GM12878 (cell line): Measurements from ENCODE around the gene NAA25. TPM values are rescaled to one million over a fixed set of nuclear protein-coding genes. Genes with fewer than 3 reads are reported as not detected.

Source experiments
- ATAC-seq: fragments of 200-7000 bp; cut with Tn5 transposase; 3 replicates; pipeline ENCODE4 v1.9.1; 2020; ENCODE audit warnings: mild to moderate bottlenecking, moderate library complexity
- BruUV-seq: library from RNA; stranded (reverse); fragments of 400-500 nt; replicated peaks from 2 replicates; lab custom pipeline; 2021; lab: Mats Ljungman, UMichigan
- CTCF ChIA-PET: fragments of 300-600 bp; sonication (Branson Sonifier 250); formaldehyde crosslinking; extraction: SDS; loops from one replicate; lab custom pipeline; 2021; ENCODE audit warnings: inconsistent platforms; lab: Yijun Ruan, JAX
- POLR2A ChIA-PET: fragments of 350-600 bp; formaldehyde crosslinking; extraction: SDS; loops from one replicate; lab custom pipeline; 2021; ENCODE audit warnings: inconsistent platforms; lab: Charles Lee
- RAD21 ChIA-PET: fragments of 300-600 bp; sonication (Branson Sonifier 250); formaldehyde crosslinking; loops from one replicate; lab custom pipeline; 2023; ENCODE audit warnings: antibody characterized with exemption; ENCODE audit not compliant: unreplicated experiment; lab: Charles Lee
- SMC1A ChIA-PET: fragments of 300-600 bp; sonication (Branson Sonifier 250); formaldehyde crosslinking; loops from one replicate; lab custom pipeline; 2023; ENCODE audit not compliant: unreplicated experiment, uncharacterized antibody; lab: Charles Lee
- DNase-seq: peaks from one replicate; pipeline ENCODE4 v3.0.0-alpha.2; 2011; ENCODE audit warnings: low read depth, low spot score
- FAIRE-seq: peaks from 3 replicates; lab custom pipeline; 2011; peaks lifted over from hg19 to GRCh38; lab: Jason Lieb, UNC
- H2AFZ ChIP-seq: 2 replicates; pipeline ENCODE4 v1.6.0; 2011; ENCODE audit warnings: low read depth, low read length, control low read depth; ENCODE audit not compliant: control insufficient read depth
- H3K27ac ChIP-seq: 2 replicates; pipeline ENCODE4 v1.5.1; 2011; ENCODE audit warnings: control low read depth; ENCODE audit not compliant: control insufficient read depth, insufficient read depth
- H3K27me3 ChIP-seq, 2 experiments: replicated peaks in 1 of 2; 2 replicates each; pipeline versions ENCODE4 v1.6.0 to v1.6.1; 2011; ENCODE audit warnings: low read length in 1 of 2; ENCODE audit not compliant: control insufficient read depth in 2 of 2, insufficient read depth in 2 of 2
- H3K36me3 ChIP-seq, 2 experiments: 2 replicates each; pipeline ENCODE4 v1.5.1; 2011; ENCODE audit warnings: low read length in 1 of 2; ENCODE audit not compliant: control insufficient read depth in 2 of 2, insufficient read depth in 2 of 2
- H3K4me1 ChIP-seq: 2 replicates; pipeline ENCODE4 v1.6.1; 2011; ENCODE audit warnings: mild to moderate bottlenecking, low read length, moderate library complexity, mixed read lengths; ENCODE audit not compliant: control insufficient read depth, insufficient read depth
- H3K4me2 ChIP-seq: 2 replicates; pipeline ENCODE4 v1.6.0; 2011; ENCODE audit warnings: control low read depth; ENCODE audit not compliant: control insufficient read depth, insufficient read depth
- H3K4me3 ChIP-seq: fragments of 200-600 bp; sonication (generic); 2 replicates; pipeline ENCODE4 v1.5.1; 2016
- H3K79me2 ChIP-seq: 2 replicates; pipeline ENCODE4 v1.6.0; 2011; ENCODE audit warnings: low read length; ENCODE audit not compliant: control insufficient read depth, insufficient read depth
- H3K9ac ChIP-seq: 2 replicates; pipeline ENCODE4 v1.8.0; 2011; ENCODE audit warnings: low read length, control low read depth, mixed read lengths; ENCODE audit not compliant: control insufficient read depth, insufficient read depth
- H3K9me3 ChIP-seq: replicated peaks from 3 replicates; pipeline ENCODE4 v1.5.1; 2011; ENCODE audit warnings: mild to moderate bottlenecking, low read length; ENCODE audit not compliant: control insufficient read depth, insufficient read depth
- H4K20me1 ChIP-seq: 2 replicates; pipeline ENCODE4 v1.6.0; 2011; ENCODE audit not compliant: control insufficient read depth, insufficient read depth
- FOS ChIP-seq: IDR thresholded peaks from 3 replicates; pipeline ENCODE4 v1.6.1; 2011; ENCODE audit warnings: borderline replicate concordance; ENCODE audit not compliant: insufficient read length; ENCODE audit errors: extremely low read depth
- NRF1 ChIP-seq: conservative IDR thresholded peaks from 2 replicates; pipeline ENCODE4 v1.6.1; 2011; ENCODE audit warnings: mild to moderate bottlenecking, low read depth, low read length, improper control_type of control experiment
- POLR2A ChIP-seq: IDR thresholded peaks from 2 replicates; pipeline ENCODE4 v1.6.1; 2011; ENCODE audit warnings: low read depth, mild to moderate bottlenecking, low read length
- POLR2AphosphoS5 ChIP-seq: IDR thresholded peaks from 2 replicates; pipeline ENCODE4 v1.6.1; 2011; ENCODE audit warnings: mild to moderate bottlenecking, low read length, inconsistent platforms
- TCF3 ChIP-seq: IDR thresholded peaks from 2 replicates; pipeline ENCODE4 v1.6.1; 2012; ENCODE audit warnings: low read depth, mild to moderate bottlenecking, low read length, borderline replicate concordance; ENCODE audit not compliant: insufficient read depth
- WGBS: methylation state at CpG from one replicate; pipeline ENCODE4 v1.1.6; 2016; ENCODE audit warnings: low lambda C conversion rate; ENCODE audit not compliant: insufficient replicate concordance, insufficient coverage; ENCODE audit errors: missing lambda C conversion rate; 5-methylcytosine and 5-hydroxymethylcytosine counted together
- in situ Hi-C: fragments of 300-500 bp; cut with MboI; formaldehyde crosslinking; loops from 9 replicates; pipeline ENCODE4 v1.14.3; 2018; ENCODE audit warnings: mixed read lengths
- intact Hi-C: fragments of 100-400 bp; cut with micrococcal nuclease; formaldehyde crosslinking; loops from one replicate; pipeline ENCODE4 v1.14.2; 2022; ENCODE audit not compliant: unreplicated experiment
- polyA plus RNA-seq, 11 experiments: library from polyadenylated mRNA; depleted of rRNA in 4 of 11; unstranded in 6 of 11; stranded (reverse) in 5 of 11; fragments of >200 nt; fragmentation: Nextera tagmentation in 4 of 11; fragmentation: Illumina TruSeq in 1 of 11; extraction: Ambion mirVana in 4 of 11; extraction: Trizol in 1 of 11; gene quantifications; 1 replicate in 1 of 11; 2 replicates in 10 of 11; pipeline versions ENCODE4 v1.2.1 to v1.2.3, GENCODE V29; 2011 to 2016; ENCODE audit warnings: inconsistent platforms in 2 of 11, missing spikeins in 2 of 11, low read depth in 1 of 11
- total RNA-seq, 4 experiments: library from RNA; depleted of rRNA in 3 of 4; stranded (reverse); fragments of >200 nt in 3 of 4; fragmentation: Illumina TruSeq in 1 of 4; extraction: Trizol in 1 of 4; gene quantifications; 2 replicates each; pipeline versions ENCODE4 v1.2.1 to v1.2.3, GENCODE V29; 2013 to 2021

Gene NAA25
- total and polyA plus RNA-seq, 10 of the 15 experiments (the other 5 are each of a cell fraction or from before 2014, with no cell fraction given): 15.0 to 39.2 (median 29.4) TPM

- CTCF ChIA-PET: interaction anchor here (0.8 to 1.9 kb wide), 2 partner anchors 11 to 21 kb away, joined by 3 to 4 read pairs; no protein-coding TSS in a partner anchor
- WGBS: 87% methylated on average over 11 of the region's 11 CpGs
- intact Hi-C loops (no loop called here), in situ Hi-C loops (no loop called here)
- H3K9me3 ChIP-seq: no peaks in the 10 kb centered on the region
- no peak overlapping the region for H3K4me2 ChIP-seq
- RAD21 ChIA-PET: interaction anchor here (0.6 to 2.1 kb wide), 3 partner anchors 9 to 83 kb away, joined by 3 to 7 read pairs (median 7); partner anchors contain the start of genes ERP29 and TMEM116
- H3K4me1 ChIP-seq: peaks cover 6% of the 10 kb centered on the region
- TSS peak; percentile 79 for BruUV-seq
- SMC1A ChIA-PET: interaction anchor here (0.8 to 1.7 kb wide), 10 partner anchors 8 to 130 kb away, joined by 3 to 6 read pairs (median 3); no protein-coding TSS in a partner anchor
- H3K27ac ChIP-seq: no peak overlapping the region
- no peak overlapping the region for H3K9ac ChIP-seq
- no peak for ATAC-seq
- H3K36me3 ChIP-seq: peaks cover 16 to 32% of the 10 kb centered on the region in 2 experiments
- no peak for FAIRE-seq
- no peaks in the 10 kb centered on the region for H3K27me3 ChIP-seq
- peaks cover 27% of the 10 kb centered on the region for H3K79me2 ChIP-seq
- H4K20me1 ChIP-seq: peaks cover 13% of the 10 kb centered on the region; the same call in 1 of the 2 replicates
- POLR2A ChIA-PET: interaction anchor here (0.5 to 0.7 kb wide), 2 partner anchors 21 to 85 kb away, joined by 3 read pairs; no protein-coding TSS in a partner anchor
- H3K4me3 ChIP-seq: no peak overlapping the region
- DNase-seq: no peak
- TF ChIP-seq POLR2AphosphoS5 (0 out of 2 replicates have a peak, but pooled peaks have one; percentile 27), NRF1 (no peak)
- H2AFZ ChIP-seq: no peak overlapping the region
These were observed 86.2 kb downstream of the NAA25 start for GRCh38 chr12:112022241-112023016.

GRCh38 chr12:112020947-112021457 lies 87.6 kb downstream of the NAA25 start:
- H3K9ac ChIP-seq: no peak overlapping the region
- no peak for ATAC-seq
- CTCF ChIA-PET: interaction anchor here (1.3 to 2.1 kb wide), 2 partner anchors 9 to 75 kb away, joined by 3 to 5 read pairs; no protein-coding TSS in a partner anchor
- no peak for TF ChIP-seq FOS
- TF ChIP-seq TCF3: no peak
- peak; percentile 44; the same call in 1 of the 2 replicates for TF ChIP-seq POLR2A
- TF ChIP-seq, all 136 proteins: peak for 1
- H3K4me3 ChIP-seq: no peak overlapping the region
- DNase-seq (no peak), FAIRE-seq (no peak)
- in situ Hi-C loops: no loop called here
- no peak overlapping the region for H2AFZ ChIP-seq
- peaks cover 2% of the 10 kb centered on the region; the same call in 2 of the 3 replicates for H3K9me3 ChIP-seq
- ChIA-PET SMC1A (interaction anchor here (0.6 to 1.3 kb wide), 5 partner anchors 69 to 212 kb away, joined by 3 to 5 read pairs (median 3); no protein-coding TSS in a partner anchor), POLR2A (interaction anchor here (0.6 to 1.5 kb wide), 3 partner anchors 63 to 112 kb away, joined by 3 to 5 read pairs (median 3); no protein-coding TSS in a partner anchor), RAD21 (interaction anchor here (1.3 to 1.5 kb wide), 2 partner anchors 23 to 76 kb away, joined by 4 to 5 read pairs; no protein-coding TSS in a partner anchor)
- H3K27ac ChIP-seq: no peak overlapping the region
- no peak overlapping the region for H3K4me2 ChIP-seq
- peaks cover 13% of the 10 kb centered on the region; the same call in 1 of the 2 replicates for H4K20me1 ChIP-seq
- BruUV-seq: no TSS peak
- H3K79me2 ChIP-seq: peaks cover 40% of the 10 kb centered on the region
- intact Hi-C loops: no loop called here
- 93% methylated on average over 8 of the region's 8 CpGs for WGBS
- no peaks in the 10 kb centered on the region for H3K27me3 ChIP-seq
- H3K4me1 ChIP-seq: peaks cover 10% of the 10 kb centered on the region
- peaks cover 16 to 32% of the 10 kb centered on the region in 2 experiments for H3K36me3 ChIP-seq
